Right cardiac atrium (tissue), 5 donors: ENCODE measurements around the gene ILF3. TPM values are rescaled to one million over a fixed set of nuclear protein-coding genes. Genes with fewer than 3 reads are reported as not detected.

Experiments used
- ATAC-seq, 2 donors: fragments of 200-7000 bp; cut with Tn5 transposase; one replicate each; pipeline versions ENCODE4 v1.8.0 to v1.9.1; 2020; ENCODE audit warnings: moderate library complexity in 2 of 2, mild to moderate bottlenecking in 1 of 2
- DNase-seq, 3 donors: peaks; one replicate each; pipeline ENCODE4 v3.0.0-alpha.2; 2020
- H3K27ac ChIP-seq: one replicate; pipeline ENCODE4 v1.5.1; 2013; ENCODE audit warnings: mild to moderate bottlenecking, low read length, control low read depth, moderate library complexity
- H3K27me3 ChIP-seq: one replicate; pipeline ENCODE4 v1.6.1; 2013; ENCODE audit not compliant: control insufficient read depth, insufficient read depth
- H3K4me1 ChIP-seq: one replicate; pipeline ENCODE4 v1.6.1; 2013; ENCODE audit warnings: low read length; ENCODE audit not compliant: control insufficient read depth, insufficient read depth
- H3K4me3 ChIP-seq: one replicate; pipeline ENCODE4 v1.5.1; 2013; ENCODE audit warnings: low read length, control low read depth
- H3K9me3 ChIP-seq: one replicate; pipeline ENCODE4 v1.6.1; 2013; ENCODE audit warnings: low read length; ENCODE audit not compliant: control insufficient read depth
- WGBS: extraction: QIAGEN DNeasy Blood & Tissue Kit; methylation state at CpG from one replicate; pipeline ENCODE4 v1.1.7; 2013; 5-methylcytosine and 5-hydroxymethylcytosine counted together
- intact Hi-C, 4 donors: fragments of 100-400 bp; cut with DNase I; formaldehyde crosslinking; loops; one replicate each; pipeline versions ENCODE4 v1.11.0 to v1.14.0; 2022 to 2023
- long read RNA-seq, 4 donors: library from polyadenylated mRNA; unstranded; transcript quantifications; one replicate each; pipeline ENCODE4 v2.0.0, GENCODE V29; 2020 to 2021
- polyA plus RNA-seq: library from polyadenylated mRNA; stranded (reverse); fragments of 200-250 nt; gene quantifications from one replicate; pipeline ENCODE4 v1.2.3, GENCODE V29; 2013
- total RNA-seq, 4 donors: library from RNA; stranded (reverse); fragmentation: NEBNext Ultra II Directional; extraction: Animal tissue kit (Norgen Biotek cat#: 25700); gene quantifications; one replicate each; pipeline ENCODE4 v1.2.1, GENCODE V29; 2021
- donor health status: healthy with polysubstance abuse.
- donor health status: DM: no; HTN: yes; CAD: no.
- donor health status: DM: no; HTN: no; CAD: no.
- donor health status: DM: no; HTN: yes; CAD: no; lungs with severe emphysema.
- donor health status: DM: yes; HTN: yes; CAD: no.

The ILF3 gene
- total RNA-seq (100 to 1,000 TPM; 119 to 161 (median 141) TPM), polyA plus RNA-seq (74.2 TPM)
- long read RNA-seq, donor 1, transcript ILF3-217 (18 exons, 2,622 nt) = major isoform, 13 of 164 reads
- long read RNA-seq, donor 1, transcript ILF3-221 (3 exons, 2,579 nt) = minor isoform, 5 of 164 reads
- long read RNA-seq, donor 1, partial matches to known transcripts = 134 of 164 reads
- long read RNA-seq, donor 1, other reads (novel, unspliced or antisense) = 8 of 164 reads
- long read RNA-seq, donor 2, full-length matches to known transcripts = 10 of 54 reads
- long read RNA-seq, donor 2, partial matches to known transcripts = 12 of 54 reads
- long read RNA-seq, donor 2, other reads (novel, unspliced or antisense) = 32 of 54 reads
- long read RNA-seq, donor 3, full-length matches to known transcripts = 49 of 386 reads
- long read RNA-seq, donor 3, partial matches to known transcripts = 290 of 386 reads
- long read RNA-seq, donor 3, other reads (novel, unspliced or antisense) = 47 of 386 reads
- long read RNA-seq, donor 4, full-length matches to known transcripts = 12 of 73 reads
- long read RNA-seq, donor 4, partial matches to known transcripts = 21 of 73 reads
- long read RNA-seq, donor 4, other reads (novel, unspliced or antisense) = 40 of 73 reads

DNA sequence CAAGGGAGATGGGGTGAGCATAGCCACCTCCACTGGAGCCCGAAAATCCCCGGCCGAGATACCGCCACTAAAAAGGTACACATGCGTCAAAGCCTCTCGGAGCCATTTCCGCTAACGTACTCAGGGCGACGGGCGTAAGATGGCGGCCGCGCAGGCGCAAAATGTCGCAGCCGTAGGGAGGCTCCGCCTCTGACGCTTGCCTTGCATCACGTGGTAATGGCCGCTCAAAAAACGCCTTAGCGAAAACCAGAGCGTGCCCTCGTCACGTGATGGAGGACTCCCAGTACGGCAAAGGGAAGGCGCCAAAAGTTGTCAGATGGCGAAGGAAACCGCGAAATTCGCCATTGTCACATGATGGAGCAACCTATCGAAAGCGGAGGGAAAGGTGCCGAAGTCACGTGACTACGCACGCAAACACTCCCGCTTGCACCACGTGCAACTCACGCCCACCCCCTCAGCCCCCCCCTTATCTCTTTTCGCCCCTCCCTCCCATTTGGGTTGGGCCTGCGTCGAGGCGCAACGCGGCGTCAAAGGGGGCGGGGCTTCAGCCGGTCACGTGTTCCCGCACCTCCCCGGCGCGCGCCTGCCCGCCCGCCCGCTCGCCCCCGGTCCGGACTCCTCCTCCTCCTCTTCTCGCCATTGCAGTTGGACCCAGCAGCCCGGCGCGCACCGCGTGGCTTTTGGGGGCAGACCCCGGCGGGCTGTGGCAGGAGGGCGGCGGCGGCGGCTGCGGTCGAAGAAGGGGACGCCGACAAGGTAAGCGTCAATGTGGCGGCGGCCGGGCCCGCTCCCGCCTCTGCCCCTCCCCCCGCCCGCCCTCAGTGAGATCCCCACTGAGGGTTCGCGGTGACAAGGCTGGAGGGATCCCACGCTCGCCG is at the start of gene ILF3:
ILF3 (plus strand) TSS at position 615 of the 878 bp plus-strand sequence. CDS start 16,260 bp downstream, outside the sequence.
- H3K27ac ChIP-seq = peak within 1 kb of the TSS; percentile 97
- H3K27me3 ChIP-seq = no peaks in the 10 kb centered on the region
- ATAC-seq = peak; percentile 91 to 94
- peak within 1 kb of the TSS; percentile 91 for H3K4me3 ChIP-seq
- H3K9me3 ChIP-seq = no peaks in the 10 kb centered on the region
- intact Hi-C loops = no loop called here
- WGBS = under 1% methylated on average over 91 of the region's 91 CpGs
- peaks cover 5% of the 10 kb centered on the region for H3K4me1 ChIP-seq
- DNase-seq = peak; percentile 100

DNA sequence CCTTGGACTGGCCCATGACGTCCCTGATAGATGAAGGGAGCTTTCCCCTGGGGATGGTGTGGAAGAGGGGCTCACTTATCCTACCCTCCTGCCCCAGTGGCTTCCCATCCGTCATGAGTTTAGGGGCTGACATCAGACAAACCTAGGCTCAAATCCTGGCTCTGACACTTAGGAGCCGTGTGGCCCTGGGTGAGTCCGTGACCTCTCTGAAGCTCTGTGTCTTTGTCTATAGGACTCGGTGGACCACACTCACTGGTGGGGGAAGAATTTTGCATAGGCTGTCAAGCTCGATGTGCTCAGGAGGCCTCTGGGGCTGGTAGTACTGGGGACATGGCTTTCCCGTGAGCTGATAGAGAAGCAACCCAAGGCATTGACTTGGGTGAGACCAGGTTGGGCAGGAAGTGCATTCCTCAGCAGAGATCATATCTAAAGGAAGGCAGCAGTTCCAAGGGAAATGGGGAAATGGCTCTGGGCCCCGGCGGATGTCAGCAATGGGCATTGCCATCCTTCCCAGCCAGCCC is 49.6 kb upstream of the ILF3 start:
- peak in 2 of 3 donors; percentile 38 to 65 for DNase-seq
- H3K4me3 ChIP-seq = peak overlapping the region; percentile 98
- peak overlapping the region; percentile 99 for H3K27ac ChIP-seq
- 60% methylated on average over 9 of the region's 9 CpGs for WGBS
- intact Hi-C loops = no loop called here
- no peaks in the 10 kb centered on the region for H3K9me3 ChIP-seq
- peak in 1 of 2 donors; percentile 48 for ATAC-seq
- H3K4me1 ChIP-seq = peaks cover 4% of the 10 kb centered on the region
- no peaks in the 10 kb centered on the region for H3K27me3 ChIP-seq

DNA sequence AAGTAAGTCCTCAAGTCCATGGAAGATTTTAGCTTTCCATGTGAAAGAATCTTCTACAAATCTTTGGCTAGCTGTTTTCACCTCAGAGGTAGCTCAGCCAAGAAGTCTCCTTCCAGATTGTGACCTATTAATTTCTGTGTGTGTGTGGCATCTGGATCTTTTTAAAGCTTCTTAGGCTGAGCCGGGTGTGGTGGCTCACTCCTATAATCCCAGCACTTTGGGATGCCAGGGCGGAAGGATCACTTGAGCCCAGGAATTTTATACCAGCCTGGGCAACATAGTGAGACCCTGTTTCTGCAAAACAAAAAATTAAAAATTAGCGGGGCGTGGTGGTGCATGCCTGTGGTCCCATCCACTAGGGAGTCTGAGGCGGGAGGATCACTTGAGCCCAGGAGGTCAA is 42.2 kb upstream of the ILF3 start:
- peaks cover 14% of the 10 kb centered on the region for H3K4me1 ChIP-seq
- WGBS = 82% methylated on average over 5 of the region's 5 CpGs

DNA sequence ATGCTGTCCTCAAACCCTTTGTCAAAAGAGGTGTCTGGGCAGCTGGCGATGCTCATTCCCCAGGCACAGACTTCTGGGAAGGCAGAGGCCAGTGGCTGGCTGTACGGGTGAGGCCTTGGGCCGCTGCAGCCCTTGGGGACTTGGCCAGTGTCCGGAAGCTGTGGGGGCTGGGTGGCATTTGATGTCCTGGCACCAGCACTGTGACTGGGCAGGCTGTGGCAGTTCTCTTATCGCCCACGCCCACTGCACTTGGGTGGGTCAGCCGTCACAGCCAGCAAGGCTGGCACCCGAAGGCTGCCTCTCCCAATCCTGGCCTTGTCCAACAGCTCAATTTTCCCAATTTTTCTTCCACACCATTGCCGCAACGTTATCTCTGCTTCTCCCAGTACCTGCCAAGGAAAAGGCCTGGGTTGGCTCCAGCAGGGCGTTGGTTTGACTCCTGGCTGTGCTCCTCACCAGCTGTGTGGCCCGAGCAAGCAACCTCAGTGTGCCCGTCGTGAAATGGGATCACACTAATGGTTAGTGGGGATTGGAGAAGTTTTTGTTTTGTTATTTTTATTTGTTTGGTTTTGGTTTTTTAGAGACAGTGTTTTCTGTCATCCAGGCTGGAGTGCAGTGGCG is 41.5 kb upstream of the ILF3 start:
- 30% methylated on average over 15 of the region's 15 CpGs for WGBS
- peaks cover 17% of the 10 kb centered on the region for H3K4me1 ChIP-seq
- H3K9me3 ChIP-seq = no peaks in the 10 kb centered on the region
- peak overlapping the region; percentile 93 for H3K27ac ChIP-seq
- DNase-seq (peak; percentile 85 to 94 (median 93)), ATAC-seq (peak; percentile 93 to 97)
- H3K27me3 ChIP-seq = no peaks in the 10 kb centered on the region
- no peak overlapping the region for H3K4me3 ChIP-seq
- intact Hi-C loops = no loop called here

More for the DNA sequence above, 42.2 kb upstream of the ILF3 start:
- DNase-seq (no peak), ATAC-seq (no peak)
- Histone ChIP-seq H3K27ac (peak overlapping the region; percentile 70), H3K27me3 (no peaks in the 10 kb centered on the region), H3K9me3 (no peaks in the 10 kb centered on the region), H3K4me3 (no peak overlapping the region)
- intact Hi-C loops = no loop called here

DNA sequence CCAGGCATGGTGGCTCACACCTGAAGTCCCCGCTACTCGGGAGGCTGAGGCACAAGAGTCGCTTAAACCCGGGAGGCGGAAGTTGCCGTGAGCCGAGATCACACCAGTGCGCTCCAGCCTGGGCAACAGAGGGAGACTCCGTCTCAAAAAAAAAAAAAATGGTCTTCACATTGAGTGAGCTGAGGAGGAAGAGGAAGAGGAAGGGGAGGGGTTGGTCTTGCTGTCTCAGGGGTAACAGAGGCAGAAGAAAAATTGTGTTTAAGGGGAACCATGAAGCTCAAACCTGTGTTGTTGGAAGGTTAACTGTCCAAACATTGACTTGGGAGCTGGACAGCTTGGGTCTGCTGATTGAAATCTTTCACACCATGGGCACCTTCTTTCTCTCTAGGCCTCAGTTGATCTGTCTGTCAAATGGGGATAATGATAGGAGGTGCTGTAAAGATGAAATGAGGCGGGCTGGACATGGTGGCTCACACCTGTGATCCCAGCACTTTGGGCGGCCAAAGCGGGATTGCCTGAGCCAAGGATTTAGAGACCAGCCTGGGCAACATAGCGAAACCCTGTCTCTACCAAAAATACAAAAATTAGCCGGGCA is 38.6 kb upstream of the ILF3 start:
- Histone ChIP-seq H3K4me1 (peaks cover 17% of the 10 kb centered on the region), H3K4me3 (no peak overlapping the region), H3K9me3 (no peaks in the 10 kb centered on the region), H3K27me3 (no peaks in the 10 kb centered on the region), H3K27ac (peak overlapping the region; percentile 65)
- WGBS = 78% methylated on average over 14 of the region's 14 CpGs
- DNase-seq = no peak
- intact Hi-C loops = no loop called here
- no peak for ATAC-seq

DNA sequence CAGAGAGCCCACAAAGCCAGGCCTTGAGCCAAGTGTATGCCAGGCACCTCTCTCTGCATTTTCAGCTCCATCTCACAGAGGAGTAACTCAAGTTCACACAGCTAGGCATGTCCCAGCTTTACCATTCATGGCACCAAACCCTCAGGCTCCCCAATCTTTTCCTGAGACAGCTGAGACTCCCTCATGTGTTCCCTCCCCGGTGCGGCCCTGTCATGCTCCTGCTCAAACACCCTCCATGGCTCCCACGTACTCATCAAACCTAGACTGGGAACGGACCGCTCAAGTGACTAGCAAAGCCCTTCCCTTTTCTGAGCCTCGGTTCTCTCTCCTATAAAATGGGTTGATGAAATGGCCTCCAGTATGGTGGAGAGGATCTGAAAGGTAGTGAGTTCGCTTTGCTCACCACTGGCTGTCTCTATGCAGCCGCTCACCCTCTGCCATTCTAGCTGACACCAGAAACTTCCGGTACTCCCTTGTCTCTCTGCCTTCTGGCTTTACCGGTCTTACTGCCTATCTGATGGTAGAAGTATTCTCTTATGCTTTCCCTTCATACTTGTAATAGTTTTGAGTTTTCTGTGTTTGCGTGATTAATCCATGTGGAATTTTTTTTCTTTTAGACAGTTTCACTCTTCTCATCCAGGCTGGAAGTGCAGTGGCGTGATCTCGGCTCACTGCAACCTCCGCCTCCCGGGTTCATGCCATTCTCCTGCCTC is 36.6 kb upstream of the ILF3 start:
- DNase-seq = no peak
- Histone ChIP-seq H3K4me1 (peaks cover 17% of the 10 kb centered on the region), H3K9me3 (no peaks in the 10 kb centered on the region), H3K4me3 (no peak overlapping the region), H3K27me3 (no peaks in the 10 kb centered on the region), H3K27ac (no peak overlapping the region)
- peak in 1 of 2 donors; percentile 12 for ATAC-seq
- intact Hi-C loops = no loop called here
- 87% methylated on average over 15 of the region's 15 CpGs for WGBS

DNA sequence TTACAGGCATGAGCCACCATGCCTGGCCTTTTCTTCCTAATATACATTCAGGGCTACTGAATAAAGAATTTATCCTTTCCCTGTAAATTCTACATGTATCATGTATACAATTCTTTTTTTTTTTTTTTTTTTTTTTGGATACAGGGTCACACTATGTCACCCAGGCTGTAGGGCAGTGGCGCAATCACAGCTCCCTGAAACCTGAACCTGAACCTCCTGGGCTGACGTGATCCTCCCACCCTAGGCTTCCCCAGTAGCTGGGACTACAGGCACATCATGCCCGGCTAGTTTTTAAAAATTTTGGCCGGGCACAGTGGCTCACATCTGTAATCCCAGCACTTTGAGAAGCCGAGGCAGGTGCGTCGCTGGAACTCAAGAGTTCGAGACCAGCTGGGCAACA is 35.3 kb upstream of the ILF3 start:
- no peaks in the 10 kb centered on the region for H3K9me3 ChIP-seq
- peaks cover 12% of the 10 kb centered on the region for H3K4me1 ChIP-seq
- no peaks in the 10 kb centered on the region for H3K27me3 ChIP-seq
- no peak for DNase-seq
- 96% methylated on average over 8 of the region's 8 CpGs for WGBS
- no peak overlapping the region for H3K4me3 ChIP-seq
- no peak for ATAC-seq
- intact Hi-C loops = no loop called here
- no peak overlapping the region for H3K27ac ChIP-seq

DNA sequence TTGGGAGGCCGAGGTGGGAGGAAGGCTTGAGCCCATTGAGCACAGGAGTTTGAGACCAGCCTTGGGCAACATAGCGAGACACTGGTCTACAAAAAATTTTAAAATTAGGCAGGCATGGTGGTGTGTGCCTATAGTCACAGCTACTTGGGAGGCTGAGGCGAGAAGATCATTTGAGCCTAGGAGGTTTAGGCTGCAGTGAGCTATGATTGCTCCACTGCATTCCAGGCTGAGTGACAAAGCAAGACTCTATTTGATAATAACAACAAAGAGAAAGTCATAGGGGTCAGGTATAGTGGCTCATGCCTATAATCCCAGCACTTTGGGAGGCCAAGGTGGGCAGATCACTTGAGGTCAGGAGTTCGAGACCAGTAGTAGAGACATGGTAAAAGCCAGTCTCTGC is 33.4 kb upstream of the ILF3 start:
- intact Hi-C loops = no loop called here
- 97% methylated on average over 4 of the region's 4 CpGs for WGBS
- DNase-seq = no peak
- no peak for ATAC-seq
- Histone ChIP-seq H3K27ac (no peak overlapping the region), H3K9me3 (no peaks in the 10 kb centered on the region), H3K4me3 (no peak overlapping the region), H3K4me1 (peaks cover 9% of the 10 kb centered on the region), H3K27me3 (no peaks in the 10 kb centered on the region)

DNA sequence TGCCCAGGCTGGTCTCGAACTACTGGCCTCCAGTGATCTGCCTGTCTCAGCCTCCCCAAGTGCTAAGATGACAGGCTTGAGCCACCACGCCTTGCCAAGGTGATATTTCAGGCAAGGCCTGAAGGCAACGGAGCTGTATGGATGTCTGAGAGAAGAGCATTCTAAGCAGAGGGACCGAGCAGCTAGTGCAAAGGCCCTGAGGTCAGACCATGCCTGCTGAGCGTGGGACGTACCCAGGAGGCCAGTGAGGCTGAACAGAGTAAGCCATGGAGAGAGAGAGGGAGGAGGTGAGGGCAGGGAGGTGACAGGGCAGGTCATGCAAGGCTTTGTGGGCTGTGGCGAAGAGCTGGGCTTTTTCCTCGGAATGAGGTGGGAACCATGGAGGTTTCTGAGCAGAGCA is 32.2 kb upstream of the ILF3 start:
- intact Hi-C loops = no loop called here

DNA sequence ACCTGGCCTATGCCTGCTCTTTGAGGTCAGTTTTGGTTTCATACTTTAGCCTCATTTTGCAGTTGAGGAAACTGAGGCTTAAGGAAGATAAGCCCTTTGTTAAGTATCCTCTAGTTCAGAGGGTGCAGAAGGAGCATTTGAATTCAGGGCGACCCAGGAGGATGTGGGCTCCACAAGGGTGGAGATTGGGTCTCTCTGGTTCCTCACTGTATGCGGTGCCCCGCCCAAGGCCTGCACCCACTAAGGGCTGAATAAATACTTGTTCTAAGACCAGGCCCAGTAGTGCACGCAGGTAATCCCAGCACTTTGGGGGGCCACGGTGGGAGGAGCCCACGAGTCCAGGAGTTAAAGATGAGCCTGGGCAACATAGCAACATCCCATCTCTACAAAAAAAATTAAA is 29.6 kb upstream of the ILF3 start:
- WGBS = 79% methylated on average over 6 of the region's 6 CpGs
- peaks cover 4% of the 10 kb centered on the region for H3K4me1 ChIP-seq
- H3K9me3 ChIP-seq = no peaks in the 10 kb centered on the region

More for the DNA sequence above, 32.2 kb upstream of the ILF3 start:
- WGBS = 97% methylated on average over 8 of the region's 8 CpGs
- H3K4me1 ChIP-seq = peaks cover 8% of the 10 kb centered on the region
- no peak overlapping the region for H3K4me3 ChIP-seq
- ATAC-seq = no peak
- no peak overlapping the region for H3K27ac ChIP-seq
- no peak for DNase-seq
- H3K9me3 ChIP-seq = no peaks in the 10 kb centered on the region
- no peaks in the 10 kb centered on the region for H3K27me3 ChIP-seq

More for the DNA sequence above, 29.6 kb upstream of the ILF3 start:
- DNase-seq = no peak
- Histone ChIP-seq H3K27me3 (no peaks in the 10 kb centered on the region), H3K4me3 (no peak overlapping the region), H3K27ac (no peak overlapping the region)
- ATAC-seq = peak in 1 of 2 donors; percentile 17
- intact Hi-C loops = no loop called here
